ENCODE data around the gene FNDC4. TPM values are rescaled to one million over a fixed set of nuclear protein-coding genes. Genes with fewer than 3 reads are reported as not detected.

FNDC4 gene
- total RNA-seq, 1 donor from 2014 or later = 27.5 TPM

Other genes starting within 250 kb of the FNDC4 start
- gene SLC30A3, start 232.2 kb downstream of the FNDC4 start, total RNA-seq = 5.9 and 6.5 TPM in 2 replicates
- gene DNAJC5G, start 219.8 kb downstream of the FNDC4 start, total RNA-seq = 0.47 TPM in 1 of 2 replicates, not detected in the other
- gene TRIM54, start 212.8 kb downstream of the FNDC4 start, total RNA-seq = 0.12 TPM in 1 of 2 replicates, not detected in the other
- gene UCN, start 186.8 kb downstream of the FNDC4 start, total RNA-seq = 1.4 TPM in 1 of 2 replicates, not detected in the other
- gene MPV17, start 172.1 kb downstream of the FNDC4 start, total RNA-seq = 103 and 117 TPM in 2 replicates
- gene GTF3C2, start 138.4 kb downstream of the FNDC4 start, total RNA-seq = 41.4 and 43.8 TPM in 2 replicates
- gene EIF2B4, start 124.9 kb downstream of the FNDC4 start, total RNA-seq = 44.4 and 53.2 TPM in 2 replicates
- gene SNX17, start 124.6 kb downstream of the FNDC4 start, total RNA-seq = 86.8 and 108 TPM in 2 replicates
- gene ZNF513, start 114.5 kb downstream of the FNDC4 start, total RNA-seq = 10.0 and 10.7 TPM in 2 replicates
- gene PPM1G, start 85.6 kb downstream of the FNDC4 start, total RNA-seq = 91.9 and 98.8 TPM in 2 replicates
- gene NRBP1, start 66.6 kb downstream of the FNDC4 start, total RNA-seq = 117 and 130 TPM in 2 replicates
- not detected in 2 replicates for gene KRTCAP3, start 52.8 kb downstream of the FNDC4 start, total RNA-seq
- gene IFT172, start 5.5 kb downstream of the FNDC4 start, total RNA-seq = 13.9 and 26.8 TPM in 2 replicates
- 0.88 and 1.8 TPM in 2 replicates for gene GCKR, start 1.6 kb upstream of the FNDC4 start, total RNA-seq
- gene ZNF512, start 87.8 kb upstream of the FNDC4 start, total RNA-seq = 18.8 and 24.9 TPM in 2 replicates
- gene CCDC121, start 133.8 kb upstream of the FNDC4 start, total RNA-seq = 0.29 and 1.5 TPM in 2 replicates
- gene GPN1, start 133.8 kb upstream of the FNDC4 start, total RNA-seq = 32.7 and 48.1 TPM in 2 replicates
- gene SUPT7L, start 168.4 kb upstream of the FNDC4 start, total RNA-seq = 13.9 and 20.7 TPM in 2 replicates
- 18.1 and 26.4 TPM in 2 replicates for gene SLC4A1AP, start 168.7 kb upstream of the FNDC4 start, total RNA-seq

All from glomerular endothelial cell (primary cell).